Heart right ventricle (tissue), 16 donors: Measurements from ENCODE around the gene HSF5. TPM values are rescaled to one million over a fixed set of nuclear protein-coding genes. Genes with fewer than 3 reads are reported as not detected.

Experiments
- ATAC-seq, 8 donors: fragments of 200-7000 bp; cut with Tn5 transposase; one replicate each; pipeline ENCODE4 v1.9.1; 2020; ENCODE audit warnings: mild to moderate bottlenecking in 8 of 8, moderate library complexity in 8 of 8, moderate number of reproducible peaks in 1 of 8
- DNase-seq, 2 donors: peaks; one replicate each; pipeline ENCODE4 v3.0.0-alpha.2; 2020
- H3K27ac ChIP-seq, 10 donors: fragments of 200-600 bp; sonication (generic) in 2 of 10; one replicate each; pipeline versions ENCODE4 v1.5.0 to v1.8.0; 2020 to 2022; ENCODE audit warnings: mild to moderate bottlenecking in 3 of 10
- H3K27me3 ChIP-seq, 7 donors: fragments of 200-600 bp; one replicate each; pipeline ENCODE4 v1.8.0; 2021 to 2022; ENCODE audit warnings: mild to moderate bottlenecking in 2 of 7
- H3K36me3 ChIP-seq, 9 donors: fragments of 200-600 bp; sonication (generic) in 1 of 9; one replicate each; pipeline versions ENCODE4 v1.5.0 to v1.8.0; 2020 to 2022; ENCODE audit warnings: mild to moderate bottlenecking in 2 of 9
- H3K4me1 ChIP-seq, 9 donors: fragments of 200-600 bp; sonication (generic) in 1 of 9; one replicate each; pipeline versions ENCODE4 v1.5.0 to v1.8.0; 2020 to 2022; ENCODE audit warnings: mild to moderate bottlenecking in 4 of 9
- H3K4me3 ChIP-seq, 10 donors: fragments of 200-600 bp; sonication (generic) in 2 of 10; one replicate each; pipeline versions ENCODE4 v1.5.0 to v1.8.0; 2020 to 2022; ENCODE audit warnings: mild to moderate bottlenecking in 7 of 10, moderate library complexity in 2 of 10
- H3K9me3 ChIP-seq, 11 donors: fragments of 200-600 bp in 10 of 11; sonication (generic) in 2 of 11; one replicate each; pipeline versions ENCODE4 v1.5.0 to v1.8.0; 2013 to 2022; ENCODE audit warnings: mild to moderate bottlenecking in 2 of 11, control low read depth in 1 of 11, moderate library complexity in 1 of 11
- CTCF ChIP-seq, 9 donors: fragments of 200-600 bp; sonication (generic) in 2 of 9; IDR thresholded peaks; one replicate each; pipeline versions ENCODE4 v1.5.0 to v1.8.0; 2021 to 2022; ENCODE audit warnings: antibody characterized with exemption in 9 of 9, mild to moderate bottlenecking in 5 of 9, moderate library complexity in 1 of 9
- WGBS, 2 donors: extraction: QIAGEN DNeasy Blood & Tissue Kit; methylation state at CpG; one replicate each; pipeline ENCODE4 v1.1.7; 2013; ENCODE audit warnings: inconsistent platforms in 1 of 2; 5-methylcytosine and 5-hydroxymethylcytosine counted together
- intact Hi-C, 10 donors: fragments of 100-400 bp; cut with DNase I; formaldehyde crosslinking; loops; one replicate each; pipeline versions ENCODE4 v1.11.1 to v1.14.2; 2022
- polyA plus RNA-seq, 2 donors: library from polyadenylated mRNA; stranded (reverse); fragments of 200-250 nt; gene quantifications; one replicate each; pipeline ENCODE4 v1.2.3, GENCODE V29; 2013
- total RNA-seq, 10 donors: library from RNA; stranded (reverse); fragmentation: NEBNext Ultra II Directional in 3 of 10; extraction: Animal tissue kit (Norgen Biotek cat#: 25700) in 3 of 10; gene quantifications; one replicate each; pipeline versions ENCODE4 v1.2.1 to v1.2.4, GENCODE V29; 2021 to 2023
- donor health status: Arrhythmogenic right ventricular cardiomyopathy.
- donor health status: ischemic (EF 13 %, LVEDD 7.1; RV severe dilation, severe dysfunction).
- donor health status: healthy with polysubstance abuse.
- donor health status: DM: no; HTN: yes; CAD: no.
- donor health status: DM: no; HTN: no; CAD: no.
- donor health status: ischemic (EF 25% LVEDD 6.9; RV normal size, moderate dysfunction).
- donor health status: ischemic (EF 25% LVEDD 5.7; RV mildly dilated, moderate dysfunction).
- donor health status: healthy.
- donor health status: DM: yes; HTN: yes; CAD: no.
- donor health status: Ischemic cardiomyopathy.
- donor health status: ischemic (EF 35%, LVEDD 5.7; RV mildly dilated, moderate dysfunction).
- donor health status: nonischemic (EF 11% LVEDD 7.7; RV severe dilation, severe dysfunction).
- donor health status: DM: yes; HTN: yes; CAD: no.
- donor health status: PGD.
- donor health status: ischemic (EF 29% LVEDD 5.4; RV normal size, mild dysfunction).
- donor health status: nonischemic (EF 23%, LVEDD 6.1; RV moderate dilation, normal function).

The HSF5 gene
- total and polyA plus RNA-seq, 12 donors = 0.04 to 0.14 (median 0.05) TPM; not detected in 9

- H3K27me3 ChIP-seq = no peaks in the 10 kb centered on the region
- peaks cover 0 to 7% (median 0%) of the 10 kb centered on the region in 11 donors for H3K9me3 ChIP-seq
- TF ChIP-seq CTCF (IDR thresholded peaks at IDR 0.05) = no peak
- no peak overlapping the region for H3K4me3 ChIP-seq
- DNase-seq (no peak), ATAC-seq (no peak)
- H3K27ac ChIP-seq = no peak overlapping the region
- no peaks in the 10 kb centered on the region for H3K4me1 ChIP-seq
- no peaks in the 10 kb centered on the region for H3K36me3 ChIP-seq
- intact Hi-C loops = no loop called here
These were observed 32.7 kb downstream of the HSF5 start for GRCh38 chr17:58455491-58455890.

DNA sequence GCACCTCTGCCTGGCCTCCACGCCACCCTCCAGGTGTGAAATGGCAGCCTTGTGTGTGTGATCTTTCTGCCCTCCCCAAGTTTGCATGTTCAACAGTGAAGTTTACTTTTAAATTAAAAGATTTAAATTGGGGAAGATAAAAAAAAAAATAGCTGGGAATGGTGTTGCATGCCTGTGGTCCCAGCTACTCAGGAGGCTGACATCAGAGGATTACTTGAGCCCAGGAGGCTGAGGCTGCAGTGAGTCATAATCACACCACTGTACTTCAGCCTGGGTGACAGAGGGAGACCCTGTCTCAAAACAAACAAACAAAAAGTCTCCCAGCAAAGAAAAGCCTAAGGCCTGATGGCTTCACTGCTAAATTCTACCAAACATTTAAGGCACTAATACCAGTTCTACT, 35.5 kb downstream of the HSF5 start:
- no peaks in the 10 kb centered on the region for H3K4me1 ChIP-seq
- no peaks in the 10 kb centered on the region for H3K36me3 ChIP-seq
- TF ChIP-seq CTCF (IDR thresholded peaks at IDR 0.05) = no peak
- H3K27me3 ChIP-seq = no peaks in the 10 kb centered on the region
- WGBS, 2 donors = 89% methylated on average over 1 of the region's 1 CpG
- intact Hi-C loops = no loop called here
- no peak overlapping the region for H3K27ac ChIP-seq
- DNase-seq (no peak), ATAC-seq (no peak)
- peaks cover 0 to 7% (median 0%) of the 10 kb centered on the region in 11 donors for H3K9me3 ChIP-seq
- H3K4me3 ChIP-seq = no peak overlapping the region

DNA sequence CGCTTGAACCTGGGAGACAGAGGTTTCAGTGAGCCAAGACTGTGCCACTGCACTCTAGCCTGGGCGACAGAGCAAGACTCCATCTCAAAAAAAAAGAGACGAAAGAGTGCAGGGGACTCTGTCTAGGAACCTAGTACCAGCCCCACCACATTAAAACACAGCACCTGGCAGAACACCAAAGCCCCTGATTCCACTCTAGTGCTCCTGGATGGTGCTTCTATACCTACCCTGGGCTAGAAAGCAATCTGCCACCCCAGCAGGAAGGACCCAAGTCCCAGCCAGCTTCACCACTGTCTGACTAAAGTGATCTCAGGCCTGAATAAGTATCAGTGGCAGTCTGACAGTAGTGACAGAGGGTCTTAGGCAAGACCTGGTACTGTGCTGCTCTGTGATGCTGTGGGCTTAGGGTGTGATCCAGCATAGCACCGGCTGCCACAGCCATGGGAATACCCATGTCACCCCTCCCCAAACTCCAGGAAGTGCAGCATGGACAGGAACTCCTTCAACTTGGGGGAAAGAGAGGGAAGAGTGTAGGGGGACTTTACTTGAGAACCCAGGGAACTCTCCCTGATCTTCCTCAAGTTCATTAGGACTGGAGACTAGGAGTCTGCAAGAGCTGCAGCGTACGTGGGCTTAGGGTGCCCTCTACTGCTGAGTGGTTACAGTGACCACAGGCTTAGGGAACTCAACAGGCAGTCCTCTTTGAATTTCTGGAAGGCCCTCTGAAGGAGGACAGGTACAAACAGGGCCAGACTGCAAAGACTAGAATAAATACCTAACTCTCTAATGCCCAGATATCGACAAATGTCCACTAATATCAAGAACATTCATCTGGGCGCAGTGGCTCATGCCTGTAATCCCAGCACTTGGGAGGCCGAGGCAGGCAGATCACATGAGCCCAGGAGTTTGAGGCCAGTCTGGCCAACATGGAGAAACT, 40.9 kb downstream of the HSF5 start:
- ATAC-seq = peak; percentile 70 to 89 (median 80)
- TF ChIP-seq CTCF (IDR thresholded peaks at IDR 0.05) = peak; percentile 11 to 81 (median 64)
- 63 to 69% methylated on average over 9 of the region's 9 CpGs for WGBS, 2 donors

GRCh38 chr17:58446086-58446485, 42.1 kb downstream of the HSF5 start:
- TF ChIP-seq CTCF (IDR thresholded peaks at IDR 0.05) = no peak
- H3K27ac ChIP-seq = no peak overlapping the region
- no peak for DNase-seq
- H3K36me3 ChIP-seq = no peaks in the 10 kb centered on the region
- no peaks in the 10 kb centered on the region for H3K4me1 ChIP-seq
- H3K27me3 ChIP-seq = peaks cover 0 to 17% (median 0%) of the 10 kb centered on the region in 7 donors
- no peak overlapping the region for H3K4me3 ChIP-seq
- 77 to 82% methylated on average over 6 of the region's 6 CpGs for WGBS, 2 donors
- peaks cover 0 to 7% (median 0%) of the 10 kb centered on the region in 11 donors for H3K9me3 ChIP-seq
- intact Hi-C loops = loop anchor here in 7 of 10 donors (5.0 to 10.0 kb wide), 6 partner anchors 129 to 201 kb away; no protein-coding TSS in a partner anchor
- no peak for ATAC-seq

More for the DNA sequence above, 40.9 kb downstream of the HSF5 start:
- Histone ChIP-seq H3K9me3 (peaks cover 0 to 7% (median 0%) of the 10 kb centered on the region in 11 donors), H3K36me3 (no peaks in the 10 kb centered on the region), H3K4me1 (no peaks in the 10 kb centered on the region), H3K27ac (no peak overlapping the region), H3K4me3 (no peak overlapping the region), H3K27me3 (peaks cover 0 to 9% (median 0%) of the 10 kb centered on the region in 7 donors)
- intact Hi-C loops = loop anchor here in 8 of 10 donors (1.0 to 10.0 kb wide), 7 partner anchors 130 to 203 kb away; no protein-coding TSS in a partner anchor
- peak; percentile 35 to 57 for DNase-seq
